HG02973 (cell line): ENCODE measurements around the gene DHPS.
A peak's percentile ranks its signal among the peaks of the same experiment; 100 is the strongest.
"Not testable (repeated sequence)": the region's sequence is repeated elsewhere in the genome, so short reads cannot be mapped to it uniquely, and the experiment has no call there.

ENCODE experiments used
- ATAC-seq: cut with Tn5 transposase; IDR thresholded peaks from one replicate; pipeline ENCODE4 v1.9.1; 2021; ENCODE audit warnings: moderate library complexity; ENCODE audit not compliant: unreplicated experiment

Gene DHPS

GRCh38 chr19:12681074-12681987, at the start of gene DHPS:
DHPS (minus strand) TSS chr19:12681880; CDS start chr19:12681766, 114 bp downstream.
- peak; percentile 59 for ATAC-seq

GRCh38 chr19:12731337-12731736, 49.7 kb upstream of the DHPS start:
- no peak for ATAC-seq

- no peak for ATAC-seq
Measured at GRCh38 chr19:12730064-12730463, 48.4 kb upstream of the DHPS start.

DNA sequence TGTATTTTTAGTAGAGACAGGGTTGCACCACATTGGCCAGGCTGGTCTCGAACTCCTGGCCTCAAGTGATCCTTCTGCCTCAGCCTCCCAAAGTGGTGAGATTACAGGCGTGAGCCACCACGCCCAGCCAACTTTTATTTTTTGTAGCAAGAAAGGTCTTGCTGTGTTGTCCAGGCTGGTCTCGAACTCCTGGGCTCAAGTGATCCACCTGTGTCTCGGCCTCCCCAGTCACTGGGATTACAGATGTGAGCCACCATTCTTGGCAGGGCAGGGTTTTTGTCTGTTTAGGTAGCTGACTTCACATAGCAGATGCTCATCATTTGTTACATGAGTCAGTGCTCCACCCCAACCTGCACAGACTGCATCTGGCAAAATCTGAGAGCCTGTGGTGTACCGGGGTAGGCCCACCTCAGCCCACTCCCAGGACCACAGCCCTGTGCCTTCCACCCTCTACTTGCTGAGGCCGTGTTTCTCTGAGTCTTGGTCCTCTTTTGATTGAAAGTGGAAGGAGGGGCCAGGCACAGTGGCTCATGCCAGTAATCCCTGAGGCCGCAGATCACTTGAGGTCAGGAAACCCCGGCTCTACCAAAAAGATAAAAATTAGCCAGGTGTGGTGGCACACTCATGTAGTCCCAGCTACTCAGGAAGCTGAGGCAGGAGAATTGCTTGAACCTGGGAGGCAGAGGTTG, 46.2 kb upstream of the DHPS start:
- ATAC-seq: no peak

DNA sequence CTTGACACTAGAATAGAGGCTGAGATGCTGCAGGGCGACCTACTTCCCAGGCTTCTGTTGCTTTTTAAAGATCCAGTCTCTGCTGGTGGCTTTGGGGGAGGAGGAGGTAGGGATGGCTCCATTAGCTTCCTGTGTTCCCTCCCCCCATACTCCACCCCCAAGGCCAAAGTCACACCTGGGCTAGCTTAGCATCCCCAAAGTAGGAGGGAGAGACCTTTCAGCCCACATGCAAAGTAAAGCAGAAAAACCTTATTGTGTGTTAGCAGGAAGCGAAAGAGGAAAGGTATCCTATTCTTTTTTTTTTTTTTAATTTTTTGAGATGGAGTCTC, 45.3 kb upstream of the DHPS start:
- no peak for ATAC-seq

GRCh38 chr19:12725612-12726011, 43.9 kb upstream of the DHPS start:
- ATAC-seq: not testable (repeated sequence)

DNA sequence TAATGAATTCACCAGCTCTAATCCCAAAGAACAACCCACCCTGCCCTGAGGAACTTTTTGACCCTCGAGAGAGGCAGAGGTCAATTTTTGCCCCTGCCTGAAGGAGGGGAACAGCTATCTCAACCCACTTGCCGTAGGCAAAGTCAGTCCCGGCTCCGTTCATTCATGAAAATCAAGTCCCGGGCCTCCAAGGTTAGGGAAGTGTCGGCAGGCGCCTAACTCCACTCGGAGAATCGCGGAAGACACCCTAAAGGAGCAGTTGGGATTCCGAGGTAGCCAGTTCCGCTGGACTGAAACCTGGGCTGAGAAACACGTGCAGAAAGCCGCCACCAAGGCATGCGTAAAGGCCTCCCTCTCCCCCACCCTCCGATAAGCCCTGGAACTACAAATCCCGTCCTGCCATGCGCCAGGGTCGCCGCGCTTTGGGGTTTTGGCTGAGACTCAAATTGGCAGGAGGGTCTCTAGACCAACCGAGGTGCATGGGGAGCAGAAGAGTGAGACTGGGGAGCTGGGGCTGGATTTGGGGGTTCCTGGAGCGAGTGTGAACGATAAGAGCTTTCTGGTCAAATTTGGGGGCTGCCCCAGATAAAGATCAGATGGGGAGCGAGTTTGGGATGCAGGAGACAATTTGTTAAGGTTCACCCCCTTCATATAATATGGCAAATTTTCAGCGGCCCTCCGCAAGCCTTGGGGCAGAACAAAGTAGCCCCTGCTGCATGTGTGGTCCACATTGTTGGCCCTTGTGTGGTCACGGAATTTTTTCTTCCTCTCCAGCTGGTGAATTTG, 42.2 kb upstream of the DHPS start, which contains the start of gene TNPO2:
Gene TNPO2 (minus strand): TSS at position 292 of the 786 bp plus-strand sequence. CDS start 2,955 bp downstream, outside the sequence.
- ATAC-seq: no peak

DNA sequence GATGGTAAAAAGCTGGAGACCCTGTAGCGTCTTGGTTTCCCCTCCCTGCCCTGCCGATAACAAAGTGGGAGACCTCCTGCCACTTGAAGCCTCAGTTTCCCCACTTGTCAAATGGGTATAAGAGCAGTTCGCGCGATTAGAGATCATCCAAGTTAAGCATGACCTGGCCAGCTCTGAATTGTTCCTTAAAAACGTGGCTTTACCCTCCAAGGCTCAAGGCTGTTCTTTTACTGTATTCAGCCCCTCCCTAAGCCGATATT, 41.6 kb upstream of the DHPS start:
- no peak for ATAC-seq

GRCh38 chr19:12722566-12723380, 41.1 kb upstream of the DHPS start:
- peak; percentile 61 for ATAC-seq

GRCh38 chr19:12721656-12722565, 40.2 kb upstream of the DHPS start:
- ATAC-seq: peak; percentile 21

- no peak for ATAC-seq
Measured at GRCh38 chr19:12720851-12721655, 39.4 kb upstream of the DHPS start.

- no peak for ATAC-seq
Measured at GRCh38 chr19:12720296-12720695, 38.6 kb upstream of the DHPS start.

GRCh38 chr19:12715929-12716328, 34.2 kb upstream of the DHPS start:
- ATAC-seq: no peak

GRCh38 chr19:12715102-12715501, 33.4 kb upstream of the DHPS start:
- ATAC-seq: no peak

- ATAC-seq: not testable (repeated sequence)
Measured at GRCh38 chr19:12713304-12713703, 31.6 kb upstream of the DHPS start.

- ATAC-seq: not testable (repeated sequence)
Measured at GRCh38 chr19:12712077-12712476, 30.4 kb upstream of the DHPS start.

GRCh38 chr19:12711187-12711586, 29.5 kb upstream of the DHPS start:
- no peak for ATAC-seq

DNA sequence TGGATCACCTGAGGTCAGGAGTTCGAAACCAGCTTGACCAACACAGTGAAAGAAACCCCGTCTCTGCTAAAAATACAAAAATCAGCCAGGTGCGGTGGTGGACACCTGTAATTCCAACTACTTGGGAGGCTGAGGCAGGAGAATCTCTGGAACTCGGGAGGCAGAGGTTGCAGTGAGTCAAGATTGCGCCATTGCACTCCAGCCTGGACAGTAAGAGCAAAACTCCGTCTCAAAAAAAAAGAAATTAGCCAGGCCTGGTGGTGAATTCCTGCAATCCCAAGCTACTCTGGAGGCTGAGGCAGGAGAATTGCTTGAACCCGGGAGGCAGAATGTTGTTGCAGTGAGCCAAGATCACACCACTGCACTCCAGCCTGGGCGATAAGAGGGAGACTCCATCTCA, 27.0 kb upstream of the DHPS start:
- no peak for ATAC-seq

- ATAC-seq: no peak
Measured at GRCh38 chr19:12706332-12706718, 24.6 kb upstream of the DHPS start.
